GM08714 (cell line): ENCODE measurements around the gene PTPRE.

ENCODE experiments used
- H3K4me3 ChIP-seq: fragments of 200-500 bp; sonication (Bioruptor generic); 2 replicates; pipeline ENCODE4 v1.5.1; 2014; ENCODE audit warnings: mild to moderate bottlenecking, low read length, inconsistent platforms
- ZNF274 ChIP-seq: IDR thresholded peaks from 2 replicates; pipeline ENCODE4 v1.6.1; 2012; ENCODE audit warnings: mild to moderate bottlenecking, low read depth, low read length

Gene PTPRE

GRCh38 chr10:128068398-128069285 is 161.7 kb downstream of the PTPRE start:
- H3K4me3 ChIP-seq: no peak overlapping the region
- TF ChIP-seq ZNF274: no peak

- no peak overlapping the region for H3K4me3 ChIP-seq
- no peak for TF ChIP-seq ZNF274
Measured at GRCh38 chr10:128069351-128070051, 162.6 kb downstream of the PTPRE start.

- no peak for TF ChIP-seq ZNF274
- no peak overlapping the region for H3K4me3 ChIP-seq
Measured at GRCh38 chr10:128070161-128070560, 163.3 kb downstream of the PTPRE start.

- H3K4me3 ChIP-seq: no peak overlapping the region
- TF ChIP-seq ZNF274: no peak
Measured at GRCh38 chr10:128070721-128071416, 164.0 kb downstream of the PTPRE start.

GRCh38 chr10:128071417-128071782 is 164.5 kb downstream of the PTPRE start:
- H3K4me3 ChIP-seq: no peak overlapping the region
- no peak for TF ChIP-seq ZNF274

GRCh38 chr10:128072046-128072445 is 165.1 kb downstream of the PTPRE start:
- TF ChIP-seq ZNF274: no peak
- no peak overlapping the region for H3K4me3 ChIP-seq

GRCh38 chr10:128072941-128073645 is 166.2 kb downstream of the PTPRE start:
- TF ChIP-seq ZNF274: no peak
- no peak overlapping the region for H3K4me3 ChIP-seq

- TF ChIP-seq ZNF274: no peak
- no peak overlapping the region for H3K4me3 ChIP-seq
Measured at GRCh38 chr10:128073890-128074289, 167.0 kb downstream of the PTPRE start.

- H3K4me3 ChIP-seq: no peak overlapping the region
- TF ChIP-seq ZNF274: no peak
Measured at GRCh38 chr10:128074589-128074988, 167.7 kb downstream of the PTPRE start.

GRCh38 chr10:128077155-128077875 is 170.4 kb downstream of the PTPRE start:
- no peak overlapping the region for H3K4me3 ChIP-seq
- TF ChIP-seq ZNF274: no peak

- H3K4me3 ChIP-seq: no peak overlapping the region
- no peak for TF ChIP-seq ZNF274
Measured at GRCh38 chr10:128078136-128078969, 171.4 kb downstream of the PTPRE start.

GRCh38 chr10:128080231-128080630 is 173.3 kb downstream of the PTPRE start:
- no peak for TF ChIP-seq ZNF274
- H3K4me3 ChIP-seq: no peak overlapping the region

- TF ChIP-seq ZNF274: no peak
- H3K4me3 ChIP-seq: no peak overlapping the region
Measured at GRCh38 chr10:128080641-128081040, 173.7 kb downstream of the PTPRE start.
